ENCODE measurements around the gene GYG2.
"Not testable (repeated sequence)": the region's sequence is repeated elsewhere in the genome, so short reads cannot be mapped to it uniquely, and the experiment has no call there.

The GYG2 gene

GRCh38 chrX:2908125-2908685 lies 79.5 kb downstream of the GYG2 start:
- no peak for DNase-seq

- DNase-seq, result no peak
These were observed 81.4 kb downstream of the GYG2 start for GRCh38 chrX:2910109-2910508.

- DNase-seq, result no peak
These were observed 84.4 kb downstream of the GYG2 start for GRCh38 chrX:2913118-2913517.

- DNase-seq, result no peak
These were observed 89.0 kb downstream of the GYG2 start for GRCh38 chrX:2917767-2918166.

- no peak for DNase-seq
These were observed 92.5 kb downstream of the GYG2 start for GRCh38 chrX:2921193-2921592.

- DNase-seq, result no peak
These were observed 93.0 kb downstream of the GYG2 start for GRCh38 chrX:2921750-2922149.

GRCh38 chrX:2924151-2924550 lies 95.4 kb downstream of the GYG2 start:
- DNase-seq, result no peak

- DNase-seq, result not testable (repeated sequence)
These were observed 97.5 kb downstream of the GYG2 start for GRCh38 chrX:2926255-2926654.

GRCh38 chrX:2926664-2927275 lies 98.0 kb downstream of the GYG2 start:
- DNase-seq, result no peak

- DNase-seq, result no peak
These were observed 99.5 kb downstream of the GYG2 start for GRCh38 chrX:2928191-2928582.

GRCh38 chrX:2928583-2929434 lies 100.1 kb downstream of the GYG2 start, which contains the start of gene ARSD:
TSS of gene ARSD (minus strand) at chrX:2929339. CDS start at chrX:2929275, 64 bp downstream.
- DNase-seq, result peak; percentile 10

GRCh38 chrX:2931155-2931554 lies 102.4 kb downstream of the GYG2 start:
- DNase-seq, result no peak

GRCh38 chrX:2931612-2932011 lies 102.9 kb downstream of the GYG2 start:
- no peak for DNase-seq
